H1 (cell line): ENCODE measurements around the gene ASIC1. TPM values are rescaled to one million over a fixed set of nuclear protein-coding genes. Genes with fewer than 3 reads are reported as not detected.

Experiments used
- CBX8 ChIP-seq: fragments of 300-800, 300-1000 bp; sonication (generic); IDR thresholded peaks from 2 replicates; pipeline ENCODE4 v1.7.1; 2016; ENCODE audit warnings: low read depth, low read length, borderline replicate concordance
- KDM5A ChIP-seq: fragments of 200-600 bp; IDR thresholded peaks from 2 replicates; pipeline ENCODE4 v1.7.1; 2012; ENCODE audit warnings: mild to moderate bottlenecking, low read length, inconsistent platforms, mixed read lengths
- MAFK ChIP-seq: IDR thresholded peaks from 2 replicates; pipeline ENCODE4 v1.6.1; 2012; ENCODE audit warnings: low read depth, mild to moderate bottlenecking, improper control_type of control experiment, low read length
- SIRT6 ChIP-seq: IDR thresholded peaks from one replicate; pipeline ENCODE4 v1.7.1; 2012; ENCODE audit warnings: low read length, inconsistent platforms
- TAF1 ChIP-seq: IDR thresholded peaks from 2 replicates; pipeline ENCODE4 v1.6.1; 2011; ENCODE audit warnings: mild to moderate bottlenecking, low read depth, low read length
- polyA plus RNA-seq, 7 experiments: library from polyadenylated mRNA; depleted of rRNA in 3 of 7; stranded (reverse) in 5 of 7; unstranded in 2 of 7; fragments of >200 nt in 5 of 7; fragments of 200-250 nt in 2 of 7; gene quantifications; 1 replicate in 5 of 7; 2 replicates in 1 of 7; 4 replicates in 1 of 7; pipeline versions ENCODE4 v1.2.1 to v1.2.3, GENCODE V29; 2011 to 2013; ENCODE audit warnings: missing spikeins in 2 of 7, mixed read lengths in 2 of 7
- total RNA-seq: library from RNA; stranded (reverse); fragmentation: NEBNext Ultra II Directional; extraction: Animal tissue kit (Norgen Biotek cat#: 25700); gene quantifications from 2 replicates; pipeline ENCODE4 v1.2.1, GENCODE V29; 2021
- TF ChIP-seq, protein P1 (sequence below): IDR thresholded peaks from 2 replicates; pipeline ENCODE4 v1.6.1; 2011; ENCODE audit warnings: low read depth, mild to moderate bottlenecking, low read length; ENCODE audit not compliant: insufficient read depth
- TF ChIP-seq, protein P2 (sequence below): IDR thresholded peaks from 2 replicates; pipeline ENCODE4 v1.6.1; 2012; ENCODE audit warnings: low read length, inconsistent platforms
- TF ChIP-seq, protein P3 (sequence below): IDR thresholded peaks from 2 replicates; pipeline ENCODE4 v1.6.1; 2011; ENCODE audit warnings: low read length, improper control_type of control experiment

The ASIC1 gene
- total and polyA plus RNA-seq, 2 of the 8 experiments (the other 6 are each of a cell fraction or from before 2014, with no cell fraction given): 2.4 to 4.4 TPM

DNA sequence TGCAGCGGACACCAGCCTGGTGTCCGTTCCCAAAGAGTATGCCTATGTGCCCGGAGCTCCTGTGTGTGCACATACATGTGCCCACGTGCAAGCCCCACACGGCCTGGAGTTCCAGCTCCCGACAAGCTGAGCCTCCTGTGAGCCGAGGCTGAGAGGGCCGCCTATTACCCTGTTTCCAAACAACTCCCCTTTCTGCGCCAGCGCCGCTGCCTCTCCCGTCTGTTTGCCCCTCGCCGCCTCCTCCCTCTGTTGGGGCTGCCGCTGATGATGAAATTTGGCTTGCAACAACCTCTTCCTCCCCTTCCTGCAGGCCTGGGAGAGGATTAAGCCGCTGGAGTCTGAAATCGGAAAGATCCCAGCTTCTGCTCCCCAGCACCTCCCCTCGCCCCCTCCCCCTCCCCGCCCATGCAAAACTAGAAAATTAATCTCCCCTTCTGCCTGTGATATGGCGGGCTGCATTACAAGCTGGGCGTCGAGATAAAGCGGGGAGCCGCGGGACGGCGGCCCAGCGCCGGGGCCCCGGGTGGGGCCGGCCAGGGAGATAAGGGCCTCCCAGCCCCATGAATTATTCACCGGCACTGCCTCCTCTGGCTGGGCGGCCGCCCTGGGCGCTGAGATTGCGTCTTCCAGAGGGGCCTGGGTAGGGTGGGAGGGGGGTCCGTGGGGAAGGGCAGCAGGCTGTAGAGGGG is 6.8 kb upstream of the ASIC1 start (continued):
- TF ChIP-seq, protein P1, sequence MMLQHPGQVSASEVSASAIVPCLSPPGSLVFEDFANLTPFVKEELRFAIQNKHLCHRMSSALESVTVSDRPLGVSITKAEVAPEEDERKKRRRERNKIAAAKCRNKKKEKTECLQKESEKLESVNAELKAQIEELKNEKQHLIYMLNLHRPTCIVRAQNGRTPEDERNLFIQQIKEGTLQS: peak; percentile 77
- TF ChIP-seq KDM5A (no peak), MAFK (no peak), SIRT6 (no peak), CBX8 (no peak), TAF1 (peak; percentile 11; the same call in 1 of the 2 replicates)
- TF ChIP-seq, protein P2, sequence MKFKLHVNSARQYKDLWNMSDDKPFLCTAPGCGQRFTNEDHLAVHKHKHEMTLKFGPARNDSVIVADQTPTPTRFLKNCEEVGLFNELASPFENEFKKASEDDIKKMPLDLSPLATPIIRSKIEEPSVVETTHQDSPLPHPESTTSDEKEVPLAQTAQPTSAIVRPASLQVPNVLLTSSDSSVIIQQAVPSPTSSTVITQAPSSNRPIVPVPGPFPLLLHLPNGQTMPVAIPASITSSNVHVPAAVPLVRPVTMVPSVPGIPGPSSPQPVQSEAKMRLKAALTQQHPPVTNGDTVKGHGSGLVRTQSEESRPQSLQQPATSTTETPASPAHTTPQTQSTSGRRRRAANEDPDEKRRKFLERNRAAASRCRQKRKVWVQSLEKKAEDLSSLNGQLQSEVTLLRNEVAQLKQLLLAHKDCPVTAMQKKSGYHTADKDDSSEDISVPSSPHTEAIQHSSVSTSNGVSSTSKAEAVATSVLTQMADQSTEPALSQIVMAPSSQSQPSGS: no peak
- TF ChIP-seq, protein P3, sequence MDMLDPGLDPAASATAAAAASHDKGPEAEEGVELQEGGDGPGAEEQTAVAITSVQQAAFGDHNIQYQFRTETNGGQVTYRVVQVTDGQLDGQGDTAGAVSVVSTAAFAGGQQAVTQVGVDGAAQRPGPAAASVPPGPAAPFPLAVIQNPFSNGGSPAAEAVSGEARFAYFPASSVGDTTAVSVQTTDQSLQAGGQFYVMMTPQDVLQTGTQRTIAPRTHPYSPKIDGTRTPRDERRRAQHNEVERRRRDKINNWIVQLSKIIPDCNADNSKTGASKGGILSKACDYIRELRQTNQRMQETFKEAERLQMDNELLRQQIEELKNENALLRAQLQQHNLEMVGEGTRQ: no peak
